Effector CD8-positive, alpha-beta T cell (primary cell): ENCODE measurements around the gene RFWD3.
A peak's percentile ranks its signal among the peaks of the same experiment; 100 is the strongest.

Experiments
- DNase-seq: peaks from one replicate; lab custom pipeline; 2025; lab: John Stamatoyannopoulos, UW

RFWD3 gene

DNA sequence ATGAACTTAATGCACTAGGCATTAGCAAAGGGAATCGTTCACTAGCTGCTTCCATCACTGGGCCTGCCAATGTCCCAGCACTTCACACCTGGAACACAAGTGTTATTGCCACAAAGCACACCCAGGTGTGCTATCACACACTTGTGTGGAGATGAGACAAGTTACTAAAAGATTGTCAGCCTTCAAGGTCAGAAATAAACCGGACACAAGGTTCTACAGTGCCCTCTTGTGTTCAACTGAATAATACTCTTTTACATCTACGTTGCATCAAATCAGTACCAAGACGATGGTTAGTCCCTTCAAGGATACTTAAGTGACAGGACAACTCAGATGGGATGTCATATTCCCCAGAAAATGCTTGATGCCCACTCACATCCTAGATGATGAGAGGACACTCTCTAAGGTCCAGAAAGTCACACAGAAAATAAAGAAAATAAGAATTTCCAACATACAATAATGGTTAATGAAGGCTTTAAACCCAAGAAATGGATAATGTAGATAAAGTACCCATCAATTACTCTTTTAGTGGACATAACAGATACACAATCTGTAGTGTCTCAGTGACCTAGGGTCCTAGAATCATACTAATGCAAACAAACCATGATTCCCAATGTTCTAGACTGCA, 43.4 kb downstream of the RFWD3 start:
- DNase-seq, result no peak

DNA sequence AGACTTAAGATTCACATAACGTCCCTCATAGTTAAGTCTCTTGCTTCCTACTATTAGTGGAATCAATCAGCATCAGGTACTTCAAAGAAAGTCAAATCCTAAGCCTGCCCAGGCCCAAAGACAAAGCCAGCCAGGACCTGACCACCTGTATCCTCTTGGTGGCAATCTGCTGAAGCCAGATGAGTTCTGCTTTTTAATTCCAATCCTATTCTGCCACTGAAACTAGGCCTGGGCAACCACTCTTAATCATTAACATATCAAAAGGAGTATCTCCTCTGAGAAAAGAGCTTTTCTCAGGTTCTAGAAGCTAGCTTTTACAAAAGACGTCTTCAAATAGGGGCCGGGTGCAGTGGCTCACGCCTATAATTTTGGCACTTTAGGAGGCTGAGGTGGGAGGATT, 44.7 kb downstream of the RFWD3 start:
- no peak for DNase-seq

DNA sequence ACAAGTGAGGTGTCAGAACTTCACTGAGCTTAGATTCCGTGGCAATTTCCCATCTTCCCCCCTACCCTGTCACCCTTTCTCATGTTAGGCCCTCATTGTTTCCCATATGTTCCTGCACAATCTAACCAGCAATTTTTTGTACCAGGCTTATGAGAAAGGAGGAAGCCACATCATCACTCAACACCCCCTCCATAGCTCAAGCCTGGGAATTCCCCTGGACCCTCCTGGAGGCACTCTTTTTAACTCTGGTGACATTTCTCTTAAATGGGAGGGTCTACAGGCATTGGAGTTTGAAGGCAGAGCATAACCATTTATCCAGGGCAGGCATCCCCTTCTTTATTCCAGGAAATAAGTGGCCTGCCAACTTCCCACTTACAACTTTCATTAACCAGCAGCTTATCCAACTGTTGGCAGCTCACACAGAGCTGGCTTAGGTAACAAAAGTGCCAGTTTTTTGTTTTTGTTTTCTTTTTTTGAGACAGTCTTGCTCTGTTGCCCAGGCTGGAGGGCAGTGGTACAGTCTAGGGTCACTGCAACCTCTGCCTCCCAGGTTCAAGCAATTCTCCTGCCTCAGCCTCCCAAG, 49.4 kb downstream of the RFWD3 start:
- DNase-seq, result no peak

DNA sequence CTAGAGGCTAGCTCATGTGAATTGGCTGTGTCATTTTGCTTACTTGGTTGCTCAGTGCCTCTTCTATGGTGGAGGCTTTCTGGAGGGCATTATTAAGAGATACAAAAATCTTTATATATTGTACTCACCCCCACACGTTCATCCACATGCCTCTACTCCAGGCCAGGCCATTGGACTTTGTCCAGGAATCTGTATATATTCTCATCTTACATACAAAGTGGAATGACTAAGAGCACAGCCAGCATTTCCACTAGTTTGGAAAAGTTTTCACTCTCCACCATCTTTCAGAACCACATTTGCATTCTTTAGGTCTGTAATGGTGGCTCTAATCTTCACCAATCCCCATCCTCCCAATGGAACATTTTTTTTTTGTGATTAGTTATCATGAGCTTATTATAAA, 55.0 kb downstream of the RFWD3 start:
- no peak for DNase-seq

DNA sequence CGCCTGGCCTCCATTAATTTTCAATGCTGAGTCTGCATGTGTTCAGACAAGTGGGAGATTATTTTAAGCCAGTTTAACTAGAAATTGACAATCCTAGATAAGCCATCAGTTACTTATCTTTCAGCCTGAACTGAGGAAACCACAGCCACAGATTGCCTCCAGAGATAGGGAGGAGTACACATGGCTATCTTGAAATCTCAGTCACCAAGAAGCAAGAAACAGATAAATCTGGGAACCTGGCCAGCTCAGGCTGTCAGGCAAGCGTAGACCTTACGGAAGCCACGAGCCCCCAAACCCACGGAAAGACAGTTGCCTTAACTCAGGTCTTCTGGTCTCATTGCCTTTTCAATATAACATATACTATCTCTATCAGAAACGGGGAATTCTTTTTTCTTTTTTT, 57.7 kb downstream of the RFWD3 start:
- DNase-seq, result peak; percentile 37

GRCh38 chr16:74608381-74608780, 58.3 kb downstream of the RFWD3 start:
- no peak for DNase-seq

- DNase-seq, result no peak
Observed at GRCh38 chr16:74607962-74608356, 58.7 kb downstream of the RFWD3 start.

DNA sequence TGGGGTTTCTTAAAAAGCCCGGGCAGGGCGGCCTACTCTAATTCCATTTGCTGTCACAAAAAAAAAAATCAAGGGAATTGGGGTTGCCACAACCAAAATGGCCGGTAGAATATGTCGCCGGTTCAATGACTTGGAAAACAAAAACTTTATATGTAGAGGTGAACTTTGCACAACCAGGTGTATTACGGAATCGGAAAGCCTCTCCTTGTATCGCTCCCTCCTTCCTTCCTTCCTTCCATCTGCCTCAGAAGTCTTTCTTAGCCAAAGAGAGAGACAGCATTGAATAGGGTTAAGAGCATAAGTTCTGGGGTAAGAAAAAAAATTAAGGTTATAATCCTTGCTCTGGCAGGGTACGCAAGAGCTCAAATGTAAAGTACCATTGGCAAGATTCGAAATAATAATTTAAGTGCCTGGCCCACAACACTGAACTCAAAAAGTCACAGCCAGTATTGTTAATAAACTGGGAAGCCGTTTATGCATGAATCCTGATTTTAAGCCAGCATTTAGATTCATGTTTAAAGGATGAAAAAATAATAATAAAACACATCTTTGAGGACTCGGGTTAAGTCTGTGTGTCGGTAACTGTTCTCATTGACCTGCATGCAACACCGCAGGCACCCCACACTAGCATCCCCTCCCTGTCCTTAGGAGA, 59.2 kb downstream of the RFWD3 start:
- no peak for DNase-seq

DNA sequence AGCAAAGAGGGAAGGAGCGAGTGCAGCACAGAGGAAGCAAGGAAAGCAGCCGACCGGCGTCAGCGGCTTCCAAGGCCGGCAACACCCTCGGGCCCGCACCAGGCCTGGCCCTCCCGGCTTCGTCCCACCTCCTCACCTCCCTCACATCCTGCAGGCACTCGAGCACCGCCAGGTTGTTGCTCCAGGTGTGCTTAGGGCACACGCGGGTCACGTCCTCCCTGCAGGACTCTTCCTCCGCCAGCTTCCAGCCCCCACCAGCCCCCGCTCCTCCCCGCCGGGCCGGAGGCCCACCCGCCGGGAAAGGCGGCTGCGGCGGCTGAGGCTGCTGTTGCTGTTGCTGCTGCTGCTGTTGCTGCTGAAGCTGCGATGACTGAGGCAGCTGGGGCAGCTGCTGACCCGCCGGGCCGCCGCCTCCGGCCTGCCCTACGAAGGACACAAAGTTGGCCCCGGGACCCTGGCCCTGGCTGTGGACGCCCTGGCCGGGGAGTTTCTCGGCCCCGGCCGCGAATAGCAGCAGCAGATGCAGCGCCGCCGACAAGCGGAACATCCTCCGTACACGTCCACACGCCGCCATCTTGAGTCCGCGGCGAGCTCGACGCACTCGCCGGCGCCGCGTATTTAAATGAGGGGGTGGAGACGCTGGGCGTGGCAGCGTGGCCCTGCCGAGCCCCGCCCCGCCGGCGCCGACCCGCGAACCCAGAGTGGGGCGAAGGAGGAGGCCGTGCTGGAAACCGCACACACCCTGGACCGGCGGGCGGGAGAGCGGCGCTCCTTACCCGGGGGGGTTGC, 60.0 kb downstream of the RFWD3 start, which contains the start of gene GLG1:
GLG1 (minus strand) TSS at position 594 of the 789 bp plus-strand sequence; CDS start at position 574, 20 bp downstream.
- DNase-seq, result peak; percentile 83

- no peak for DNase-seq
Observed at GRCh38 chr16:74605746-74606520, 60.7 kb downstream of the RFWD3 start.

DNA sequence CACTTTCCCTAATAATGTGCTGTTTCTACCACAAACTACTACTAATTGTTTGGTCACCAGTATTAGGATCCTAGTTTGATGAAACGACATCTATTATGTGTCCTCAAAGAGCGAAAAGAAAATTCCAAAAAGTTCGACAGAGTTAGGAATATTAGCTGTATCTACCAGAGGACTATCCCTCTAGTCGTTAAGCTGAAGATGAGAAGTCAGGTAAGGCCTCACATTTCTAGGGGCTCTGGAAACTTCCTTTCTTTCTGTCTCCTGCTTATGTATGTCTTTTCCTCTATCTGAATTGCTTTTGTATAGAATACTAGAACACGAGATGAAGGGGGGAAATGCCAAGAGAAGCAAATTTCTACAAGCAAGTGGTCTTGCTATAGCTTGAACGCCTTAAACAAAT, 61.3 kb downstream of the RFWD3 start:
- no peak for DNase-seq

- DNase-seq, result no peak
Observed at GRCh38 chr16:74603848-74604247, 62.8 kb downstream of the RFWD3 start.

GRCh38 chr16:74601126-74601871, 65.4 kb downstream of the RFWD3 start:
- peak; percentile 31 for DNase-seq

DNA sequence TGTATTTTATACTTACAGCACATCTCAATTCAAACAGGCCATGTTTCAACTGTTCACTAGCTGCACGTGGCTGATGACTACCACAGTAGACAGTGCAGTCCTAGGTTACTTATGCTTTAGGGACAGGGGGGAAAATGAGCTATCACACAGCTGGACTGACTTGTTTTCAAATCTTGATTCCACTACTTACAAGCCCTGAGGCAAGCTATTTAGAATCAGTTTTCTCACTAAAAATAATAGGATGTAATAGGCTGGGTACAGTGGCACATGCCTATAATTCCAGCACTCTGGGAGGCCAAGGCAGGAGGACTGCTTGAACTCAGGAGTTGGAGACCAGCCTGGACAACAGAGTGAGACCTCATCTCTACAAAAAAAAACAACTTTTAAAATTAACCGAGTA, 70.1 kb downstream of the RFWD3 start:
- DNase-seq, result no peak

DNA sequence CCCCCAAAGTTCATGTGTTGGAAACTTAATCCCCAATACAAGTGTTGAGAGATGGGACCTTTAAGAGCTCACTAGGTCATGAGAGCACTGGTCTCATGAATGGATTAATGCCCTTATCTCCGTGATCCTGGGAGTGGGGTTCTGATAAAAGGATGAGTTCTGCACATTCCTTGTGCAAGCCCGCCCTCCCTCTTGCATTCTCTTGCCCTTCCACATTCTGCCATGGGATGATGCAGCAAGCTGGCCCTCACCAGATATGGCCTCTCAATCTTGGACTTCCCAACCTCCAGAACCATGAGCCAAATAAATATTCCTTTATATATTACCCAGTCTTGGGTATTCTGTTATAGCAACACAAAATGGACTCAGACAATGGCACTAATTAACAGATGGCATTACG, 73.8 kb downstream of the RFWD3 start:
- DNase-seq, result no peak

GRCh38 chr16:74591876-74592650, 74.6 kb downstream of the RFWD3 start:
- no peak for DNase-seq

- DNase-seq, result no peak
Observed at GRCh38 chr16:74586948-74587347, 79.7 kb downstream of the RFWD3 start.

GRCh38 chr16:74585846-74586443, 80.7 kb downstream of the RFWD3 start:
- no peak for DNase-seq

DNA sequence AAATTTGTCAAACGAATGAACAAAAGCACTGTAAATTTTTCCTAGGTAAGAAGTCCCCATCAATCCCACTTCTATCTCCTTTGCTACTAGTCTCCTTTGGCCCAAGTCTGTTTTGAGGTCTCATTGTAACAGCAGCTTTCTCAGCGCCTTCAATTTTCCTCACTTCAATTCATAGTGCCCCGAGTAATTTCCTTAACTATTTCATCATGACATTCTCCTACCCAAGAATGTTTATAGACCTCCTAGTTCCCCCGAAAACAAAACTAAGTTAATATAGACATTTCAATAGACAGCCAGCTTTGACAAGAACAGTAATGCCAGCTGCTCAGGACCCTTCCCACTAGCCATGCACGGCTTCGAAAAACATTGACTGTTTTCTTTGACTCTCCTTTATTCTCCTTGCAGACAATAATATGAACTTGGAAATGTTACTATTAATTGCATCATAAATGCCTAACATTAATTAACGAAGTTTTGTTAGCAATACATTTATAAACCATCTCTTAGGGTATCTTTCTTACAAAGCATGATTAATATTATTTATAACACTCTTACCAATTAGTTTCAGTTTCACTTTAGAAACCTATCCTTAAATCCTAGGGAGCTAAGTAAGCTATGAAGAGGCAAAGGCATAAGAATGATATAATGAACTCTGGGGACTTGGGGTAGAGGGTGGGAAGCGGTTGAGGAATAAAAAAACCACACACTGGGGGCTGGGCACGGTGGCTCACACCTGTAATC, 82.6 kb downstream of the RFWD3 start:
- no peak for DNase-seq
